GM18502 (cell line): ENCODE data around the gene RHBDF1.

ENCODE experiments used
- ATAC-seq: cut with Tn5 transposase; IDR thresholded peaks from one replicate; pipeline ENCODE4 v1.9.1; 2021; ENCODE audit warnings: mild to moderate bottlenecking; ENCODE audit not compliant: unreplicated experiment, poor library complexity

Gene RHBDF1

DNA sequence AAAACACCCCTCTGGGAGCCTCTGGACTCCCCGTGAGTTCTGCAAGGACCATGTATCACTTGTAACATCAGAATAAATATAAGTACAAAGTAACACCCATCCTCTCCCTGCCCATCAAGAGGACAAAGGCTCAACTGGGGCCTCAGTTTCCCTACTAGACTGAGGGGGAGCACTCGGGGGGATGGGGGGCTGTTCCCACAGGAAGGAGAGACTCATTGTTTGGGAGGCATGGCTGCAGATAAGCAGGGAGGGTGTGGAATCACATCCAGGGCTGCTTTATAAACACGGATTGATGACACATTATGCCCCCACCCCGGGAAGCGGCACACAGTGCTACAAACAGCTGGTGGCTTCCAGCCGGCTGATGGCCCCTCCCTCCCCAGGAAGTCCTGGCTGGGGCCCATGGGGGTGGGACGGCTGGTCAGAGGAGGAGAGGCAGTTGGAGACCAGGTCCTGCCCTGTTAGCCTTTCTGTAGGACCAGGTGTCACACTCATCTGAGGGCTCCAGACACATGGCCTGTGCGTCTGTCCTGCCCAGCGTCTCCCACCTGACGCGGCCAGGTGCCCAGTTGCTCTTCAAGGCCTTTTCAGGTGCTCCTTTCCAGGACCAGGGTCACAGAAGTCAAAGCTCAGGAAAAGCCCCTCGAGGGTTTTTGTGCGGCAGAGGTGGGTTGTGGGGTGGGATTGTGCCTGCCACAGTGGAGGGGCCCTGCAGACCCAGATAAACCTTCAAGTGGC is 4.3 kb upstream of the RHBDF1 start:
- ATAC-seq: no peak

DNA sequence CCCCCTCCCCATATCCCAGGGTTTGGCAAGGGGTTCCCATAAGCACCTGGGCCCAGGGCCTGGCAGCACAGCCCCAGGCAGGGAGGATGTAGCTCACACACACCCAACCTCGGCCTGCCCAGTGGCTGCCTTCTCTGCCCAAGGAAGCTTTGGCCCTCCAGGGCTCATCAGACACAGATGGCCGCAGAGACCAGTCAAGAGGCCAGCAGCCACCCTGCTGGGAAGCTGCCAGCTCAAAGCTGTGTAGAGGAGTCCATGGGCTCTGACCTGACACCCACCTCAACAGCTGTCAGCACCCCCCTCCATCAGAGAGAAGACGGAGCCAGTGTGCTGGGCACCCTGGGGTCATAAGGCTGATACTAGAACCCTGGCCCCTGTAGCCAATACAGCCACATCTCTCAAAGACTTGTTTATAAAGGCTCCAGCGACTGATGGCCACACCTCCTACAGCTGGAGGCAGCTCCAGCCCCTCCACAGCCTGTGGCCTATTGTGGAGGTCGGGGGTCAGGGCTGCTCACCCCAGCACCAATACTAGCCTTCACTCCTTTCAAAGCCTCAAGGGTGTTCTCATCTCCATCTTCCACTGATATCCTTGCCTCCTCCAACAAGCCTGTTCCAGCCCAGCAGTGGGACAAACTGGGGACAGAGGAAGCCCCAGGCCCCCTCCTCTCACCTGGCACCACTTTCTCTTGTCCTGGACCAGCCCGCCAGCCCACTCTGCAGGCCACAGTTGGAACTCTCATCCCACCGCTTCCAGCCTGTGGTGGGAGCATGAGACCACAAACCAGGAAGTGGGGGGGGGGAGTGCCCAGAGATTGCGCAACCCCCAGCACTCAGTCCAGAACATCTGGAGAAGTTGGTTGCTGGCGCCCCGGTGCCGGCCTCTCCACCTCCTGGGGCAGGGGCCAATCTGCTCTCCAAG is 3.4 kb upstream of the RHBDF1 start:
- ATAC-seq: no peak

DNA sequence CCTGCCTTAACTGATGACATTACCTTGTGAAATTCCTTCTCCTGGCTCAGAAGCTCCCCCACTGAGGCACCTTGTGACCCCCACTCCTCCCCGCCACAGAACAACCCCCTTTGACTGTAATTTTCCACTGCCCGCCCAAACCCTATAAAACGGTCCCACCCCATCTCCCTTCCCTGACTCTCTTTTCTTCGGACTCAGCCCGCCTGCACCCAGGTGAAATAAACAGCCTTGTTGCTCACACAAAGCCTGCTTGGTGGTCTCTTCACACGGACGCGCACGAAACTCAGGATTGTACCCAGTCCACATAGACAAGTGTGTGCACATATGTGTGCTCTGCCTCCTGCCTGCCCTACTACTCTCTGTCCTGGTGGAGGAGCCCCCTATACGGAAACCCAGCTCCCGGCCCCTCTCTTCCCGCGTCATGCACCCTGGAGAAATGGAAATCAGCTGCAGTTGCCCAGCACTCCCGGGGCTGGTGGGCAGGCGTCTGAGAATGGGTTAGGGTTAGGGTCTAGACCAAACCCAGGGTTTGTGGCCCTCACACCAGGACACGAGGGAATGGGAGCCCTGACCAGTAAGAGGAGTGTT is 2.4 kb upstream of the RHBDF1 start:
- no peak for ATAC-seq

DNA sequence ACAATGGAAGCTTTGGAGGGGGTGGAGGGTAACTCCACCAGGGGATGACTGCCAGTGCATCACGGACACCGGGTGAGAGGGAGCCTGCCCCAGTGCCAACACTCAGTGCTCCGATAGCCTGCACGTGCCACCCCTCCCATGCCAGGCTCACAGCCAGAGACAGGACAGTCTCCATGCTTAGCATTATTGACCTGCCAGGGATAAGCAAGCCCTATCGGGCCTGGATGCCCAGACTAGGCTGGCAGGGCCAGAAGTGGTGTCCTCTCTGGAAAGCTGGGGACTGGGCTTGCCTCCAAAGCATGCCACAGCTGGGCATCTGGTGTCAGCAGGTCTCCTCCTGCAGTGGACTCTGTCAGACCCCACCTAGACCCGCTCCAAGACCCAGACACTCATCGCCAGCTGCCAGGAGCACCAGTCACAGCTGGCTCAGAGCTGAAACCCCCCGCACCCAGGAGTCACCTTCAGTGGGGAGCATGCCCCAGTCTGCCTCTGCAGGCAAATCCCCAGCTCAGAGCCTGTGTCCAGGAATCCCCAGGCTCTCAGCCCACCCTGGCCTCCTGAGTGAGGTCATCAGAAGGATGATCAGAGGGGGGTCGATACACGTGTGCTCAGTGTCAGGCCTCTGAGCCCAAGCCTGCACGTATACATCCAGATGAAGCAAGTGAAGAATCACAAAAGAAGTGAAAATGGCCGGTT is 1.8 kb upstream of the RHBDF1 start:
- ATAC-seq: no peak

DNA sequence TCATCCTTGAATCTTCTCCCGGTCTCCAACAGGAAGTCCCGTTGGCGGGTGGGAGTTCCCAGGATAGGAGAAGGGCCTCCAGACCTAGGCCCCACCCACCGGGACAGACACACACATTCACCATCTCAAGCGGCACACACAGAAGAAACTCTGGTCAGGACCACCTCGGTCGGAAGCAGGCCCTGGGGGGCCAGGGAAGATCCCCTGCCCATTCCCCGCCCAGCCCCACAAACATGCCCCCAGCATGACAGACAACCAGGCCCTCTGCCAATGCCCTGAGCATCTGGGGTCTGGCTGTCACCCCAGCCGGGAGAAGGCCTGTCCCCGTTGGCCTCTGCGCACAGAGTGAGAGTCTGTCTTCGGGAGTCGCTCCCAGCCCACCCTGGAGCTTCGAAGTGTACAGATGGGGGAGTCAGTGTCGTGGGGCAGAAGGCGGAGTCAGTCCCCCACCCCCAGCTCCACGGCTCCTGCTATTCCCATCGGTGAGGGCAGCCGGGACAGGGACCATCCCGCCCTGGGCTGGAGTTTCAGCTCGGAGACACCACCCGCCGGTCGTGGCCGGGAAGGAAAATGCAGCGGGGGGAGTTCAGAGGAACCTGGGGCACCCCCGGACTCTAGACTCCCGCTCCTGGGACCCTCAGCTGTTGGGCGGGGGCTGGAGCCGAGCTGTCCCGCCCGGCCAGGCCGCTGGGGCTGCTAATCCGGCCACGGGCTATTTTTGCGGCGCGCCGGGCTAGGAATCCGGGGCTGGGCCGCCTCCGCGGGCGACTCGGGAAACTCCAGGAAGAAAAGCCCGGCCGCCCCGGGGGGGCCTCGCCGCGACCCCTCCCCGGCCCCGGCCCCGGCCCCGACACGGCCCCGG is 660 bp downstream of the RHBDF1 start:
- no peak for ATAC-seq

DNA sequence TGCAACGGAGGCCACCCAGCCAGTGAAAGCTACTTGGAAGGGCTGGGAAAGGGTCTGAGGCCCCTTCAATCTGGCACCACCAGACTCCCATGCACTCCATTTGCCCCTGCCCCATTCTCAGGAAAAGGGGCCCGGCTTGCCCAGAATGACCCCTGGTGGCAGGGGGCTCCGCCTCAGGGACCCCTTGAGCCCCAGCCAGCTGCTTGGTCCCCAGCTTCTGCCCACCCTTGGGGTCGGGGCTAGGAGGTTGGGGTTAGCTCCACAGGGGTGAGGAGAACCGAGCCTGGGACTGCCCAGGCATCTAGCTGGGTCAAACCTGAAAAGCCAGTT is 1.3 kb downstream of the RHBDF1 start:
- no peak for ATAC-seq

DNA sequence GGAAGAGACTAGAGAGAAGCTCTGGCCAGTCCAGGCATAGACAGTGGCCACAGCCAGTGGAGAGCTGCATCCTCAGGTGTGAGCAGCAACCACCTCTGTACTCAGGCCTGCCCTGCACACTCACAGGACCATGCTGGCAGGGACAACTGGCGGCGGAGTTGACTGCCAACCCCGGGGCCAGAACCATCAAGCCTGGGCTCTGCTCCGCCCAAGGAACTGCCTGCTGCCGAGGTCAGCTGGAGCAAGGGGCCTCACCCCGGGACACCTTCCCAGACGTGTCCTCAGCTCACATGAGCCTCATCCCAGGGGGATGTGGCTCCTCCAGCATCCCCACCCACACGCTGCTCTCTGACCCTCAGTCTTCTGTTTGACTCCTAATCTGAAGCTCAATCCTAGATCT is 3.2 kb downstream of the RHBDF1 start:
- no peak for ATAC-seq

DNA sequence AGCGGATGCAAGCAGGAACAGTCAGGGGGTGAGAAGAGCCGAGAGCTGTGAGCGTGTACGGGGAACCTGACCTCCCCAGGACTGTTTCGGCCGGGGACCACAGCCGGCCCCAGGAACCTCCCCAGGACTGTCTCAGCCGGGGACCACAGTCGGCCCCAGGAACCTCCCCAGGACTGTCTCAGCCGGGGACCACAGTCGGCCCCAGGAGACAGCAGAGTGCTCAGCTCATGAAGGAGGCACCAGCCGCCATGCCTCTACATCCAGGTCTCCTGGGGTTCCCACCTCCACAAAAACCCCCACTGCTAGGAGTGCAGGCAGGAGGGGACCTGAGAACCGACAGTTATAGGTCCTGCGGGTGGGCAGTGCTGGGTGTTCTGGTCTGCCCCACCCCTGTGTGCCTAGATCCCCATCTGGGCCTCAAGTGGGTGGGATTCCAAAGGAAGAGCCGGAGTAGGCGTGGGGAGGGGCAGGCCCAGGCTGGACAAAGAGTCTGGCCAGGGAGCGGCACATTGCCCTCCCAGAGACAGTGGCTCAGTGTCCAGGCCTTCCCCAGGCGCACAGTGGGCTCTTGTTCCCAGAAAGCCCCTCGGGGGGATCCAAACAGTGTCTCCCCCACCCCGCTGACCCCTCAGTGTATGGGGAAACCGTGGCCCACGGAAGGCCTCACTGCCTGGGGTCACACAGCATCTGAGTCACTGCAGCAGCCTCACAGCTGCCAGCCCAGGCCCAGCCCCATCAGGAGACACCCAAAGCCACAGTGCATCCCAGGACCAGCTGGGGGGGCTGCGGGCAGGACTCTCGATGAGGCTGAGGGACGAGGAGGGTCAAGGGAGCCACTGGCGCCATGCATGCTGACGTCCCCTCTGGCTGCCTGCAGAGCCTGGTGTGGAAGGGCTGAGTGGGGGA is 4.3 kb downstream of the RHBDF1 start:
- ATAC-seq: no peak

DNA sequence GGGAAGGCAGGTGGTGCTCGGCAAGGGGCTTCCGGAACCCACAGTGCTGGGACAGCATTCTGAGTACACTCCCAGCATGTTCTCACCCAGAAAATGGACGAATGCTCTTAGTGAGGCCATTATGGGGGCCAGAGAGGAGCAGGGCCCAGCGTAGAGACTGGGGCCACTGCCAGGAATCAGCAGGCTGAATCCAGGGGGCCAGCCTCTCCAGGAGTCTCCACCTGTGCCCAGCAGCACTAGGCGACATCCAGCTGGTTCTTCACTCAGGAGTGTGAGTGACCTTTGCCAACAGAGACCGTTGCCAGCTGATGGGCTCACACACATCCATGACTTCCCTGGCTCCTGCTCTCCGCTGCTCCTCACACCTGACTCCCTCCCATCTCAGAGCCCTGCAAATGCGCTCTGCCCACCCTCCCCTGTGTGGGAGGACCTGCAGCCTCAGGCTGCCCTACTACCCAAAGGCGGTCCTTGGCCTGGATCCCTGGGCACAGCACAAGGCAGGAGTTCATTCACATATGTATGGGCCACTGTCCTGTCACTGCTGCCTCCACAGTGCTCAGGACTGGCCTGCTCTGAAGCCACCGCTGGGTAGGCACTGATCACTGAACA is 5.1 kb downstream of the RHBDF1 start:
- no peak for ATAC-seq

DNA sequence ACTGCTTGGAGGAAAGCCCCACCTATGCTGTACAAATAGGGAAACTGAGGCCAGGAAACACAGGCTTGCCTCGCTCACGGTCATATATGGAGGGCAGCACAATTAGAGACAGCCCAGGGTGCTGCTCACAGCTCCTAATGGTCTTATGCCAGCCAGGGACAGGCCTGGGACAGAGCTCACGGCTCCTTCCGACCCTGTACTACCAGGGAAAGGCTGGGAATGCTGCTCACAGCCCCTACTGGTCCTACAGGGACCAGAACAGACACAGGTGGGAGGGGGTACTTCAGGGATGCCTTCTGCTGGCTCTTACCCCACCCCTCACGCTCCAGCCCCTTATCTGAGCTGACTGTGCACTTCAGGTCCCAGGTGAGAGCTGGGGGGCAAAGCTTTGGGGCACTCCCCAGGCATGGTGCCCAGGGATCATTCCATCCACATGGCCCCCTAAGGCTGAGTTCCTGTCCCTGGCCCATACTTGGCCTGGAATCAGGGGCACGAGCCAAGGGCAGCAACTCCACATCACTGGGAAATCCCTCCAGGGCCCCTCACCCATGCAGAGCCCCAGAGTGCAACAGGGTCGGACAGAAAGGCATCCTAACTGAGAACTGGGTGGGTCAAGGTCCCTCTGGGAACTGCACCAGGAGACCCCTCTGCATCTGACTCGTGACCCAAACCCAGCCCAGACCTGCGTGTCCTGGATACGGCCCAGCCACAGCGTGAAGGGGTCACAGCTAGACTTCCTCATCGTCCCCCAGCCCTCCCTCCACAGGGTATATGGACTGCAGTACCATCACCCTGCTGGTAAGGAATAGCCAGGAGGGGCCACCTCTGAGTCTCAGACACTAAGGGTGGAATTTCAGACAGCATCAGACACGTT is 5.9 kb downstream of the RHBDF1 start:
- no peak for ATAC-seq

DNA sequence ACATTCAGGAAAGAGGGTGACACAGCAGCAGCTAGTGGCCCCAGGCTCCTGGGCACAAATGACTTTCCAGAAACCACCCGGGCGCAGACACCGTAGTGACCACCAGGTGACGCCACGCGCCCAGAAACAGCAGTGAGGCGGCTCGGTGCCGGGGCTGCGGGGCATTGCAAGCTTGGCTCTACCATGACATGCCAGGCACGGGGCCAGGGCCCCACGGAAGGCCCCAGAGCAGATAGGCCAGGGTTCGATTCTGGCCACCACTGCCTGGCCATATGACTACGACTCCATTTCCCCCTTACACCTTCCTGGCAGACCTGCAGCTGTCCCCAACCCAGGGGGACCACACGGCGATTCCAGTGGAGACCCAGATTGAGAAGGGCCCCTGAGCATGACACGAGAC is 6.7 kb downstream of the RHBDF1 start:
- ATAC-seq: no peak

DNA sequence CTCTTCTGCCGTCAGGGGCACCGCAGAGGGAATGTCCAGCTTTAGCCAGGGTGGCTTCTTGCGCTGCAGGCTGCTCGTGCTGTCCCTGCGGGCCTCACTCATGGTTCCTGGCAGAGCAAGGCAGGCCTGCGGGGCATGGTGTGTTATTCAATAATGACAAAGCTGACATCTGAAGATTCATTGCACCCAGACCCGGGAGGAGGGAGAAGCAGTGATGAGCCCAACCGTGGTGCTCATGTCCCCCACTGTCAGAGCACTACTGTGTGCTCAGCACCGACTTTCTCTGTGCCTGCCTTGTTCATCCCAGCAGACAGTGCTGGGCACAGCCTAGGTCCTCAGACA is 7.5 kb downstream of the RHBDF1 start:
- ATAC-seq: no peak

DNA sequence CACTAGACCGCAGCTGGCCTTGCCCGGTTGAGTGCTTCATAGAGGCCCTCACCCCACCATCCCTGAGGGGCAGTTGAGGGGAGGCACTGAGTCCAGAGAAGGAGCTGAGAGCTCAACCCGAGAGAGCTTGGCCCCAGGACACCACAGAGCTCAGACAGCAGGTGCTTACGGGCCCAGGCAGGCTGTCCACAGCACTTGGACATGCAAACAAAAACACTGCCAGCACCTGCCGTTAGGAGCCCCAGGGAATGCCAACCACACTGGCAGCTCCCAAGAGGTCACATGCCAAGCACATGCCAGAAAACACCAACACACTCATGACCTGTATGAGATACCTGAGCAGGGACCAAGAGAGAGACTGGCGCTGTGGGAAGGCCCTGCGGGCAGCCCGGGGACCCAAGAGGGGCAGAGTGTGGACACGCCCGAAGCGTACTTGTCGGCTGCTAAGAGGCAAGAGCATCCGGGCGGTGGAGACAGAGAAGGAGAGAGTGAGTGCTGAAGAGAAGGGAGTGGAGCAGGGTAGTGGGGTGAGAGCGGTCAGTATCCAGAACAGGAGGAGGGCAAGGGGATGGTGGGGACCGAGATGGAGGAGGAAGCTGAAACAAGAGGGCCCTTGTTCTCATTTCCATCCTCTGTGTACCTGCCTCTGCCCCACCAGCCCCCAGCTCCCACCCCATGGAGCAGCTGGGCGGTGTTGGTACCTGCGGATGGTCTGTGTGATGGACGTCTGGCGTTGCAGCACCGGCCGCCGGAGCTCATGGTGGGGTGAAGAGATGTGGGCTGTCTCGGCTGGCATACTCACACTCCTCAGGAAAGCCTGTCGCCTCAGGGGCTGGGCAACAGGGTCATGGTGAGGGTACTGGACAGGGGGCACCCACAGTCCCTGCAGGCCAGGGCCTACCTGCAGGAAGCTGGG is 8.2 kb downstream of the RHBDF1 start:
- no peak for ATAC-seq

DNA sequence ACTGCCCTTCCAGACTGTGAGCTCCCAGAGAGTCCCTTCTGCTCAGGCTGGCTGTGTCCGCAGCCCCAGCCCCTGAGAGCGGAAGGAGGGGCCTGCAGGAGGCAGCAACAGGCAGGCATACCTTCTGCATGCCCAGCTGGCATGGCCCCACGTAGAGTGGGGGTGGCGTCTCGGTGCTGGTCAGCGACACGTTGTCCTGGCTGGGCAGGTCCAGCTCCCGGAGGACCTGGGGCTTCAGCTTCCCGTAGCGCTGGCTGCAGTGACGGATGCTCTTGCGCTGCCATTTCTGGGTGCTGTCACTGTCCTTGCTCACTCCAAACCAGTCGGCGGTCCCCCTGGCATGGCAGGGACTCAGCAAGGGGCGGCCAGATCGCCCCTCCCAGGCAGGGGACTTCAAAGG is 9.0 kb downstream of the RHBDF1 start:
- ATAC-seq: no peak

DNA sequence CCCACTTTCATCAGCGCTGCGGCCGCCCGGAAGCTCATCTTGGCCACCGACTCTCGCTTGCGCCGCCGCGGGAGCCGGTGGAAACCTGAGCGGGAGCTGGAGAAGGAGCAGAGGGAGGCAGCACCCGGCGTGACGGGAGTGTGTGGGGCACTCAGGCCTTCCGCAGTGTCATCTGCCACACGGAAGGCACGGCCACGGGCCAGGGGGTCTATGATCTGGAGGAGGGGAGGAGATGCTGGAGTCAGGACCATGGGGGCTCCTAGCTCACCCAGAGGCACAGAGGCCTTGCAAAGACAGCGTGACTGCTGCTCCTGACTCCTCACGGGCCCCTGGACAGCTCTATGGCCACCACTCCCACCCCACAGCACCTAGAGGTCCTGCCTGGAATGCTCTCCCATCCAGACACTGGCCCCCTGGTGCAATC is 9.5 kb downstream of the RHBDF1 start:
- no peak for ATAC-seq

DNA sequence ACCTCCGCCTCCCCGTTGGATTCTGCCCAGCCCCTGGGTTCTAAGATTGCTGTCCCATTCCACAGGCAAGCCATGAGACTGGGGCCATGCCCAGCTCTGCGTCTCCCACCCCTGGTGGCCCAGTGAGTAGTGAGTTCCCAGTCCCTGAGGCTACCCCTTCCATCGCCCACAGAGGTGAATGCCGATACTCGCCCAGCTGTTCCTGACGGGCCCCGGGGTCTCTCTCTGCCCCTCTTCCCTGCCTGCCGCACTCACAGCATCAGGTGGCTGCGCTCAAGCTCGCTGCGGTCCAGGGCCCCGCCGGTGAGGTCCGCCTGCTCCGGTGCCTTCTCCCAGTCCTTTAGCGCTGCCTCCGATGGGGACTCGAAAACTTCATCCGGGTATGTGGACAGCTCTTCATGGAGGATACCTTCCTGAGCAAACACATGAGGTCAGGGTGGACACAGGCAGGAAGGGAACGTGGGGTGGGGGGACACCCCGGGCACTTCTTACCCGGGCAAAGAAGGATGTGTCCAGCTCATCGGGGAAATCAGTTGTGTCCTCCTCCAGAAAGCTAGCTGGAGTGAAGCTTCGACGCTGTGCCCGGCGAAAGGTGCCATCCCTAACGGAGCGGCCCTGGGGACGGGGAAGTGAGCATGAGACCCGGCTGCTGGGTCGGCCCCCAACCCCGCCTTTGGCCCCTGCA is 10.0 kb downstream of the RHBDF1 start:
- no peak for ATAC-seq
